Posterior cingulate gyrus (tissue), 11 donors: ENCODE measurements around the gene FAM156A.
"Not testable (repeated sequence)": the region's sequence is repeated elsewhere in the genome, so short reads cannot be mapped to it uniquely, and the experiment has no call there.

Source experiments
- DNase-seq, 10 donors: peaks; one replicate each; pipeline versions ENCODE4 v3.0.0 to v3.0.0-alpha.2; 2020 to 2021; ENCODE audit warnings: mixed read lengths in 3 of 10
- intact Hi-C: fragments of 100-400 bp; cut with DNase I; formaldehyde crosslinking; loops from one replicate; pipeline ENCODE4 v1.15.1; 2023

Gene FAM156A

GRCh38 chrX:52907137-52907536 is 51.2 kb downstream of the FAM156A start:
- DNase-seq, intact Hi-C loops: not testable (repeated sequence)

GRCh38 chrX:52906072-52906471 is 52.2 kb downstream of the FAM156A start:
- DNase-seq, intact Hi-C loops: not testable (repeated sequence)

DNA sequence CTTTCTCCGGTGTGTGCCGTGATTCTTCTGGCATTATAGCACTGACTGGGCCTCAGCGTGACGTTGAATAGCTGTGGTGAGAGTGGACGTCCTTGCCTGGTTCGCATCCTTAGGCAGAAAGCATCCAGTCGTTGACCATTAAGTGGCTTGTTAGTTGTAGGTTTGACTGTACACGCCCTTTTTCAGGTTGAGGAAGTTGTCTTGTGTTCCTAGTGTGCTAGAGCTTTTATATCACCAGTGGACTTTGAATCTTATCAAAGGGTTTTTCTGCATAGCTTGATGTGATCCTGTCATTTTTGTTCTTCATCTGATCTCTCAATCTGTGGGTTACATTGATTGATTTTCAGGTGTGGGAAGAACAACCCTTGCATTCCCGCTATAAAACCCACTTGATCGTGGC is 52.8 kb downstream of the FAM156A start:
- DNase-seq, intact Hi-C loops: not testable (repeated sequence)
